Effector memory CD8-positive, alpha-beta T cell (primary cell): Measurements from ENCODE around the gene GNA14.

Experiments used
- ATAC-seq: fragments of 150-1000 bp; cut with Tn5 transposase; replicated peaks from 2 replicates; pipeline ENCODE4 v1.10.0; 2021; ENCODE audit warnings: mild to moderate bottlenecking, moderate library complexity
- DNase-seq, 3 experiments: peaks; one replicate each; pipeline ENCODE4 v3.0.0; 2021
- H3K27ac Mint-ChIP-seq, 2 donors: one replicate each; pipeline ENCODE4 v1.8.0; 2022; ENCODE audit warnings: mild to moderate bottlenecking in 2 of 2, mixed read lengths in 2 of 2, moderate library complexity in 2 of 2
- H3K27me3 Mint-ChIP-seq, 2 donors: one replicate each; pipeline ENCODE4 v1.8.0; 2022; ENCODE audit warnings: mixed read lengths in 2 of 2
- H3K36me3 Mint-ChIP-seq: one replicate; pipeline ENCODE4 v1.8.0; 2022; ENCODE audit warnings: mild to moderate bottlenecking, moderate library complexity, mixed read lengths; ENCODE audit not compliant: insufficient read depth
- H3K4me1 Mint-ChIP-seq, 2 donors: one replicate each; pipeline ENCODE4 v1.8.0; 2022; ENCODE audit warnings: low read depth in 2 of 2, mixed read lengths in 2 of 2
- H3K4me3 Mint-ChIP-seq, 2 donors: one replicate each; pipeline ENCODE4 v1.8.0; 2022; ENCODE audit warnings: mild to moderate bottlenecking in 2 of 2, mixed read lengths in 2 of 2, moderate library complexity in 2 of 2
- H3K9me3 Mint-ChIP-seq, 2 donors: one replicate each; pipeline ENCODE4 v1.8.0; 2022; ENCODE audit warnings: mixed read lengths in 2 of 2

Gene GNA14

GRCh38 chr9:77561331-77562018, 86.6 kb downstream of the GNA14 start:
- Mint-ChIP-seq H3K9me3 (no peaks in the 10 kb centered on the region), H3K27ac (no peak overlapping the region), H3K4me1 (no peaks in the 10 kb centered on the region), H3K27me3 (peaks cover 6 to 18% of the 10 kb centered on the region in 2 donors), H3K4me3 (no peak overlapping the region), H3K36me3 (no peaks in the 10 kb centered on the region)
- ATAC-seq (no peak), DNase-seq (no peak)

GRCh38 chr9:77556396-77556795, 91.7 kb downstream of the GNA14 start:
- no peaks in the 10 kb centered on the region for H3K4me1 Mint-ChIP-seq
- H3K27ac Mint-ChIP-seq: no peak overlapping the region
- DNase-seq (no peak), ATAC-seq (no peak)
- H3K4me3 Mint-ChIP-seq: no peak overlapping the region
- no peaks in the 10 kb centered on the region for H3K36me3 Mint-ChIP-seq
- H3K27me3 Mint-ChIP-seq: peaks cover 10 to 18% of the 10 kb centered on the region in 2 donors
- no peaks in the 10 kb centered on the region for H3K9me3 Mint-ChIP-seq

GRCh38 chr9:77554586-77555105, 93.5 kb downstream of the GNA14 start:
- Mint-ChIP-seq H3K27ac (no peak overlapping the region), H3K4me3 (no peak overlapping the region), H3K27me3 (peaks cover 19 to 21% of the 10 kb centered on the region in 2 donors), H3K4me1 (no peaks in the 10 kb centered on the region), H3K9me3 (no peaks in the 10 kb centered on the region), H3K36me3 (no peaks in the 10 kb centered on the region)
- ATAC-seq (no peak), DNase-seq (no peak)

GRCh38 chr9:77547106-77547730, 100.9 kb downstream of the GNA14 start:
- no peaks in the 10 kb centered on the region for H3K36me3 Mint-ChIP-seq
- no peaks in the 10 kb centered on the region for H3K4me1 Mint-ChIP-seq
- H3K4me3 Mint-ChIP-seq: no peak overlapping the region
- no peak overlapping the region for H3K27ac Mint-ChIP-seq
- H3K9me3 Mint-ChIP-seq: peaks cover 0 to 2% of the 10 kb centered on the region in 2 donors
- H3K27me3 Mint-ChIP-seq: peaks cover 24 to 43% of the 10 kb centered on the region in 2 donors
- DNase-seq: no peak
- no peak for ATAC-seq

DNA sequence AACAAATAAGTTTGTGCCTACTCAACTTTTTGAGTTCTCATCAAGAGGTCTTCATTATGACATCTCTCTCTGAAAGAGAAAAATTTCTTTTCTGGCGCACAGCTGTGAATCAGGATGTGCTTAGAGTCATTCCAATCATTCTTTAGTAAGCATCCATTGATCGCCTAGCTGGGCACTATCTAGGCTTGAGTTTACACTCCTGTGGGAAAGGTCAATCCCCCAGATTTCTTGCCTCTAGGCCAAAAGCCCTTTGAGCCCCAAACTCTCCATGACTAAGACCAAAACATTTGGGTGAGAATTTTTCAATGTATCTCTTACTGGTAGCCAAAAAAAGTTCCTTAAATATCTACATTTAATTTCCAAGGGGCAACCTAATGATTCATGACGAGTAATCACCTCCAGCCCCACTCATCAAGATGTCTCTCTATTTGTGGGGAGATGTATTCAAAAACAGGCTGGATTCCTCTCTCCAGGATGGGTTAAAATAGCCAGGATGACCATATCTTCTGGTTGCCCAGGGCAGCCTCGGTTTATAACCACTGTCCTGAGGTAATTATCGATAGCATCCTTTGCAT, 101.7 kb downstream of the GNA14 start:
- Mint-ChIP-seq H3K4me1 (no peaks in the 10 kb centered on the region), H3K4me3 (no peak overlapping the region), H3K27me3 (peaks cover 24 to 41% of the 10 kb centered on the region in 2 donors), H3K36me3 (no peaks in the 10 kb centered on the region), H3K9me3 (peaks cover 0 to 4% of the 10 kb centered on the region in 2 donors), H3K27ac (no peak overlapping the region)
- no peak for DNase-seq
- no peak for ATAC-seq

- no peaks in the 10 kb centered on the region for H3K36me3 Mint-ChIP-seq
- H3K27me3 Mint-ChIP-seq: peaks cover 14 to 28% of the 10 kb centered on the region in 2 donors
- peaks cover 8 to 16% of the 10 kb centered on the region in 2 donors for H3K9me3 Mint-ChIP-seq
- no peak for DNase-seq
- no peaks in the 10 kb centered on the region for H3K4me1 Mint-ChIP-seq
- H3K4me3 Mint-ChIP-seq: no peak overlapping the region
- H3K27ac Mint-ChIP-seq: no peak overlapping the region
- no peak for ATAC-seq
Observed at GRCh38 chr9:77544546-77544945, 103.6 kb downstream of the GNA14 start.

DNA sequence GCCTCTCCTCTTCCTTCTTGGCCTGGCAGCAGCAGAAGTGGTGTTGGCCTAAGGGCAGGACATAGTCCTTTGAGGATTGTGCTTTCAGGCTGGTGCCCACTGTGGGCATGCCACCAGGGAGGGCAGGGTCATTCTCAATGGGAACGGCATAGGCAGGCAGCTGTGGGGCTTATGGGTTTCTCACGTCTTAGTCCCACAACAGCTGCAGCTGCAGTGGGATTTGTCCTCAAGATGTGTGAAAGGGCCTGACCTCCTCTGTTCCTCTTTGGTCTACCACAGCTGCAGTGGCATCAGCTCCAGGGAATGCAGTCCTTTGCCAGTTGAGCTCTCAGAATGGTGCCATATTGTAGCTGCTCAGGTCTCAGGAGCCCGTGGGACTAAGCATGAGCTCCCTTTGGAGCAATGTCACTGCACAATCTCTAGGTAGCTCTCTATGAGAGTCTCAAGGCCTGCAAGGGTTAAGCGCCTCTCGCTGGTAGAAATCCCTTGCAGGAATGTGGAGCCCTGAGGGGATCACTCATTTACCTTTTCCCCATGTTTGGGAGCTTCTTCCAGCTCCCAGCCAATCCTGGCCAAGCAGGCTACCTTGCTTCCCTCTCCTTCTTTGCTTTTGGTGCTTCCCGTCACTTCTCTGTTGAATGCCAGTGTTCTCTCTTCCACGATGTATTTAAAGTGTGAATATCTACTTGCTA, 104.8 kb downstream of the GNA14 start:
- ATAC-seq (no peak), DNase-seq (no peak)
- peaks cover 10 to 16% of the 10 kb centered on the region in 2 donors for H3K27me3 Mint-ChIP-seq
- H3K27ac Mint-ChIP-seq: no peak overlapping the region
- H3K9me3 Mint-ChIP-seq: peaks cover 8 to 18% of the 10 kb centered on the region in 2 donors
- no peaks in the 10 kb centered on the region for H3K36me3 Mint-ChIP-seq
- no peak overlapping the region for H3K4me3 Mint-ChIP-seq
- no peaks in the 10 kb centered on the region for H3K4me1 Mint-ChIP-seq

DNA sequence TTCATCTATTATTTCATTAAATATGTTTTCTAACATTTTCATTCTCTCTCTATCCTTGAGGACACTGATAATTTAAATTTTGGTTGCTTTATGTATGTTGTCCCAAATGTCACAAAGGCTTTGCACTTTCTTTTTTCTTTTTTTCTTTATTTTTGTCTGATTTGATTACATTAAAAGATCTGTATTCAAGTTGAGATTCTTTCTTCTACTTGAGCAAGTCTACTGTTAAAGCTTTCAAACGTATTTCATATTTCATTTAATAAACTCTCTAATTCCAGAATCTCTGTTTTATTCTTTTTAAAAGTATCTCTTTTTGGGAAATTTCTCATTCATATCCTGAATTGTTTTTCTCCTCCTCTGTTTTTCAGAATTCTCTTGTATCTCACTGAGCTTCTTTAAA, 106.5 kb downstream of the GNA14 start:
- peaks cover 9 to 10% of the 10 kb centered on the region in 2 donors for H3K27me3 Mint-ChIP-seq
- H3K4me1 Mint-ChIP-seq: no peaks in the 10 kb centered on the region

DNA sequence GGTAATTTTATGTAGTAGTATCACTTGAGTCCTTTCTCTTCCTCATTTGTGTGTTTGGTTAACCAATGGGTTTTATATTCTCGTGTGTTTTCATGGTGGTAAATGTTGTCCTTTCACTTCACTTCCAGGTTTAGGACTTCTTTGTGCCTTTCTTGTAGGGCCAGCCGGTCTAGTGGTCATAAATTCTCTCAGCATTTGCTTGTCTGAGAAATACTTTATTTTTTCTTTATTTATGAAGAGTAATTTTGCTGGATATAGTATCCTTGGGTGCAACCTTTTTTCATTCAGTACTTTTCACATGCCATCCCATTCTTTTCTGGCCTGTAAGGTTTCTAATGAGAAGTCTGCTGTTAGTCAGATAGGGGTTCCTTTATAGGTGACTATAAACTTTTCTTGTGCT, 107.1 kb downstream of the GNA14 start:
- Mint-ChIP-seq H3K4me3 (no peak overlapping the region), H3K9me3 (peaks cover 8 to 18% of the 10 kb centered on the region in 2 donors), H3K27me3 (peaks cover 4 to 6% of the 10 kb centered on the region in 2 donors), H3K36me3 (no peaks in the 10 kb centered on the region), H3K4me1 (no peaks in the 10 kb centered on the region), H3K27ac (no peak overlapping the region)
- ATAC-seq: no peak
- no peak for DNase-seq

More for the DNA sequence above, 106.5 kb downstream of the GNA14 start:
- Mint-ChIP-seq H3K27ac (no peak overlapping the region), H3K9me3 (peaks cover 8 to 18% of the 10 kb centered on the region in 2 donors), H3K36me3 (no peaks in the 10 kb centered on the region), H3K4me3 (no peak overlapping the region)
- ATAC-seq (no peak), DNase-seq (no peak)

DNA sequence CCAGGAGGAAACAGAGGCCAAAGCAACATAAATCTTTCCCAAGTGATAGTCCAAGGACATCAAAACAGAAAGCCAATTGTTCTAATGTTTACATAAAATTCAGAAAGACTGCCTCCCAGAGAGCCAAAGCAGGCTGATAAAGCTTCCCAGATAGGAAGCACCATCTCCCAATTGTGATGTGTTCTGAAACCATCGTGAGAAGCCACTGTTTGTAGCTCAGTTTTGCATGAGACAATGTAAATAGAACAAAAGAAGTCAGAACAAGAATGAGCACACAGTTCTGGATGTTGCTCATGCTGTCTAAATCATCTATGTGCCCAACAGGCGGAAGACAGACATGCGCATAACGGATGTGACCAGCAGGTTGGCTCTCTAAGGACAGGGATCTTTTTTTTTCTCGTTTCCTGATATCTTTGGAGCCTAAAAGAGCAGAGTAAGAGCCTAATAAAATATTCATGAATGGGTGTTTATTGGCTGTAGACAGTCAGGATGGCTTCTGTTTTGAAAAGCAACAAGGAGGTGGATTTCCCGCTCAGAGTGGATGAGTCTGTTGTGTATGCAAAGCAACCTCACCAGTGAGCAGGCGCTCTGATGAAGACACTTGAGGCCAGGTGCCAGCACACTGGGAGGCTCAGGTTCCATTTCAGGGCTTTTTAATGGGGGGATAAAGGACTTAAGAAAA, 113.6 kb downstream of the GNA14 start:
- no peaks in the 10 kb centered on the region for H3K4me1 Mint-ChIP-seq
- peaks cover 0 to under 1% of the 10 kb centered on the region in 2 donors for H3K9me3 Mint-ChIP-seq
- no peak overlapping the region for H3K4me3 Mint-ChIP-seq
- no peaks in the 10 kb centered on the region for H3K36me3 Mint-ChIP-seq
- peaks cover 0 to 9% of the 10 kb centered on the region in 2 donors for H3K27me3 Mint-ChIP-seq
- H3K27ac Mint-ChIP-seq: no peak overlapping the region
- ATAC-seq (no peak), DNase-seq (no peak)

DNA sequence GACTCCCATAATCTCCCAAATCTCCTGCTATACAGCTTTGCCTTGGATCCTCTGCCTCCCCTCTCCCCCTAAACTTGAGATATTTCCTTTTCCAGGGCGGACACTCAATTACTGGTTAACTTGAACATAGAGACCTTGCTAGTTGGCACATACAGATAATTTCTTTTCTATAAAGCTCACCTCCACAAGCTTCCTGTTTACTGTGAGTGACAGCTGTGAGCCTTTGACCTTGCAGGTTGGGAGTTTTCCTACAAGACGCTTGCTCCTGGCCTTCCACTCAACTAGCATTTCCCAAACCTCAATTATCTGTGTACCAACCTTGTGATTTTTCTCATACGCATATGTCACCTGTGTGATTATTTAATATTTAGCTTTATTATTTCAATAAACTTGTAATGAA, 114.5 kb downstream of the GNA14 start:
- Mint-ChIP-seq H3K36me3 (no peaks in the 10 kb centered on the region), H3K27ac (no peak overlapping the region), H3K27me3 (peaks cover 0 to 9% of the 10 kb centered on the region in 2 donors), H3K4me1 (no peaks in the 10 kb centered on the region), H3K4me3 (no peak overlapping the region), H3K9me3 (no peaks in the 10 kb centered on the region)
- ATAC-seq: no peak
- no peak for DNase-seq

GRCh38 chr9:77532607-77533006, 115.5 kb downstream of the GNA14 start:
- H3K36me3 Mint-ChIP-seq: no peaks in the 10 kb centered on the region
- peaks cover 5 to 9% of the 10 kb centered on the region in 2 donors for H3K27me3 Mint-ChIP-seq
- H3K27ac Mint-ChIP-seq: no peak overlapping the region
- DNase-seq: no peak
- ATAC-seq: no peak
- no peak overlapping the region for H3K4me3 Mint-ChIP-seq
- H3K4me1 Mint-ChIP-seq: no peaks in the 10 kb centered on the region
- H3K9me3 Mint-ChIP-seq: no peaks in the 10 kb centered on the region

DNA sequence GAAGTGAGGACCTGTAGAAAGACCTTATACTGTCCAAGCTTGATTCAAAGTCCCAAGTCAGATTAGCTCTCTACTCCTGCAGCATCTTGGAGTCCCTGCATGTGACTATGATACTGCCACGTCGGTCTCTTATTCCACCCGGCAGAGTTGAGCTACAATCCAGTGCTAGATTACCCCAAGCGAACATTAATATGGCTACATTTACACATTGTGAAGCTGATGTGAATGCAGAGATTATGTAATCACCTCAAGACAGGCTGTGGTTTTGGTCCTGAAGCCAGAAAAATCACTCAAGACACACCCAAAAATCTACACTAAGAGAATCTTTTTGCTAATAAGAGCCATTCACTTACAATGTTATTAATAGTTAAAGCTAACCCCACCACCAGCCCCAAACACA, 116.7 kb downstream of the GNA14 start:
- no peaks in the 10 kb centered on the region for H3K36me3 Mint-ChIP-seq
- no peaks in the 10 kb centered on the region for H3K4me1 Mint-ChIP-seq
- H3K27ac Mint-ChIP-seq: no peak overlapping the region
- ATAC-seq (no peak), DNase-seq (no peak)
- peaks cover 5 to 11% of the 10 kb centered on the region in 2 donors for H3K27me3 Mint-ChIP-seq
- no peak overlapping the region for H3K4me3 Mint-ChIP-seq
- H3K9me3 Mint-ChIP-seq: no peaks in the 10 kb centered on the region
